Esophagus muscularis mucosa (tissue), 4 donors: Measurements from ENCODE around the gene EIF5B. TPM values are rescaled to one million over a fixed set of nuclear protein-coding genes. Genes with fewer than 3 reads are reported as not detected.

Experiments
- DNase-seq: peaks from one replicate; pipeline ENCODE4 v3.0.0-alpha.2; 2017; ENCODE audit errors: extremely low spot score
- H3K27ac ChIP-seq, 4 donors: fragments of 200-600 bp; sonication (generic); replicated peaks in 1 of 4; 1 replicate in 3 of 4; 2 replicates in 1 of 4; pipeline ENCODE4 v1.5.1; 2016 to 2019; ENCODE audit warnings: mild to moderate bottlenecking in 1 of 4
- H3K27me3 ChIP-seq, 4 donors: fragments of 200-600 bp; sonication (generic); one replicate each; pipeline versions ENCODE4 v1.5.1 to v1.6.0; 2016 to 2019
- H3K36me3 ChIP-seq, 4 donors: fragments of 200-600 bp; sonication (generic); one replicate each; pipeline ENCODE4 v1.5.1; 2016 to 2019
- H3K4me1 ChIP-seq, 4 donors: fragments of 200-600 bp; sonication (generic); one replicate each; pipeline ENCODE4 v1.5.1; 2016 to 2019
- H3K4me3 ChIP-seq, 4 donors: fragments of 200-600 bp; sonication (generic); 1 replicate in 2 of 4; 2 replicates in 2 of 4; pipeline ENCODE4 v1.5.1; 2016 to 2019; ENCODE audit warnings: mild to moderate bottlenecking in 4 of 4, moderate library complexity in 1 of 4
- H3K9me3 ChIP-seq, 4 donors: fragments of 200-600 bp; sonication (generic); 1 replicate in 3 of 4; 2 replicates in 1 of 4; pipeline ENCODE4 v1.5.1; 2016 to 2019
- EP300 ChIP-seq: sonication (generic); formaldehyde crosslinking; IDR thresholded peaks from one replicate; pipeline ENCODE4 v1.6.1; 2017; ENCODE audit warnings: antibody characterized with exemption
- POLR2A ChIP-seq: fragments of 450-650 bp; IDR thresholded peaks from one replicate; pipeline ENCODE4 v1.6.1; 2017; ENCODE audit warnings: antibody characterized with exemption, moderate library complexity, mild to moderate bottlenecking, low read depth
- POLR2AphosphoS5 ChIP-seq, 2 donors: sonication (generic); formaldehyde crosslinking; IDR thresholded peaks; one replicate each; pipeline ENCODE4 v1.6.1; 2017; ENCODE audit warnings: antibody characterized with exemption in 2 of 2
- WGBS: methylation state at CpG from one replicate; pipeline ENCODE4 v1.1.5; 2018; 5-methylcytosine and 5-hydroxymethylcytosine counted together
- intact Hi-C: fragments of 100-400 bp; cut with DNase I; formaldehyde crosslinking; loops from one replicate; pipeline ENCODE4 v1.15.1; 2023
- total RNA-seq, 4 donors: library from RNA; depleted of rRNA; stranded (reverse); fragments of >200 nt; gene quantifications; one replicate each; pipeline versions ENCODE4 v1.1.0 to v1.2.1, GENCODE V29; 2016
- TF ChIP-seq, protein P1 (sequence below), 3 experiments: fragments of 200-600 bp in 2 of 3; fragments of 450-650 bp in 1 of 3; sonication (generic) in 2 of 3; IDR thresholded peaks; one replicate each; pipeline ENCODE4 v1.5.1; 2017 to 2019; ENCODE audit warnings: antibody characterized with exemption in 3 of 3, mild to moderate bottlenecking in 2 of 3, moderate library complexity in 1 of 3

Gene EIF5B
- total RNA-seq, 4 donors from 2014 or later = 39.6 to 60.2 (median 47.4) TPM

DNA sequence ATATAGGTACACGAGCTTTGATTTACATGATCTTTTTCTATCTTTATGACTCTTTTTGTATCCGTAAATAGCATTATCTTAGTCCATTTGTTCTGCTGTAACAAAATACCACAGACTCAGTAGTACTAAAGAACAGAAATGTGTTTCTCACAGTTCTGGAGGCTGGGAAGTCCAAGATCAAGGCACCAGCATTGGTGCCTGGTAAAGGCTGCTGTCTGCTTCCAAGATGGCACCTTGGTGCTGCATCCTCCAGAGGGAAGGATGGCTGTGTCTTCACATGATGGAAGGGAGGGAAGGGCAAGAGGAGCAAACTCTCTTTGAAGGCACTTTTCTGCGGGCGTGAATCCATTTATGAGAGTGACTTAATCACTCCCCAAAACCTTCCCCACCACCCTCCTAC, 36.0 kb downstream of the EIF5B start:
- peaks cover 52 to 100% (median 84%) of the 10 kb centered on the region in 4 donors for H3K36me3 ChIP-seq
- no peak overlapping the region for H3K27ac ChIP-seq
- H3K4me3 ChIP-seq = no peak overlapping the region
- no peaks in the 10 kb centered on the region for H3K9me3 ChIP-seq
- no peak for DNase-seq
- 100% methylated on average over 4 of the region's 4 CpGs for WGBS
- no peaks in the 10 kb centered on the region for H3K4me1 ChIP-seq
- no peaks in the 10 kb centered on the region for H3K27me3 ChIP-seq
- TF ChIP-seq POLR2A = no peak
- TF ChIP-seq POLR2AphosphoS5 (IDR thresholded peaks at IDR 0.05) = no peak
- no peak for TF ChIP-seq EP300
- TF ChIP-seq, protein P1, sequence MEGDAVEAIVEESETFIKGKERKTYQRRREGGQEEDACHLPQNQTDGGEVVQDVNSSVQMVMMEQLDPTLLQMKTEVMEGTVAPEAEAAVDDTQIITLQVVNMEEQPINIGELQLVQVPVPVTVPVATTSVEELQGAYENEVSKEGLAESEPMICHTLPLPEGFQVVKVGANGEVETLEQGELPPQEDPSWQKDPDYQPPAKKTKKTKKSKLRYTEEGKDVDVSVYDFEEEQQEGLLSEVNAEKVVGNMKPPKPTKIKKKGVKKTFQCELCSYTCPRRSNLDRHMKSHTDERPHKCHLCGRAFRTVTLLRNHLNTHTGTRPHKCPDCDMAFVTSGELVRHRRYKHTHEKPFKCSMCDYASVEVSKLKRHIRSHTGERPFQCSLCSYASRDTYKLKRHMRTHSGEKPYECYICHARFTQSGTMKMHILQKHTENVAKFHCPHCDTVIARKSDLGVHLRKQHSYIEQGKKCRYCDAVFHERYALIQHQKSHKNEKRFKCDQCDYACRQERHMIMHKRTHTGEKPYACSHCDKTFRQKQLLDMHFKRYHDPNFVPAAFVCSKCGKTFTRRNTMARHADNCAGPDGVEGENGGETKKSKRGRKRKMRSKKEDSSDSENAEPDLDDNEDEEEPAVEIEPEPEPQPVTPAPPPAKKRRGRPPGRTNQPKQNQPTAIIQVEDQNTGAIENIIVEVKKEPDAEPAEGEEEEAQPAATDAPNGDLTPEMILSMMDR (IDR thresholded peaks at IDR 0.05) = no peak
- intact Hi-C loops = no loop called here

DNA sequence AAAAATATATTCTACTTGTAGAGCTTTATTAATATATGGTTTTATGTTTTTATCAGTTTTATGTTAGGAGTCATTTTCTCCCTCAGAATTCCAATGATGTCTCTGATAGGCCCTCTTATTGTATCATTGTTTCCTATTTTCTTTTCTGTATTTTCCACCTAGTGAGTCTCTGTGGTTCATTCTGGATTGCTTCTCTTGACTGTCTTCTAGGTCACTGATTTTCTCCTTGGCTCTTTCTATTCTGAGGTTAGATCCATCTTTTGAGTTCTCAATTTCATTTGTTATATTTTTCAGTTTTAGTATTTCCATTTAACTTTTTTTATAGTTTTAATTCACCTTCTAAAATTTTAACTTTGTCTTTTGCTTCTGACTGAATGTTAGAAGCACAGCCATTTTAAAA, 37.6 kb downstream of the EIF5B start:
- no peaks in the 10 kb centered on the region for H3K4me1 ChIP-seq
- intact Hi-C loops = no loop called here
- H3K36me3 ChIP-seq = peaks cover 45 to 97% (median 76%) of the 10 kb centered on the region in 4 donors

DNA sequence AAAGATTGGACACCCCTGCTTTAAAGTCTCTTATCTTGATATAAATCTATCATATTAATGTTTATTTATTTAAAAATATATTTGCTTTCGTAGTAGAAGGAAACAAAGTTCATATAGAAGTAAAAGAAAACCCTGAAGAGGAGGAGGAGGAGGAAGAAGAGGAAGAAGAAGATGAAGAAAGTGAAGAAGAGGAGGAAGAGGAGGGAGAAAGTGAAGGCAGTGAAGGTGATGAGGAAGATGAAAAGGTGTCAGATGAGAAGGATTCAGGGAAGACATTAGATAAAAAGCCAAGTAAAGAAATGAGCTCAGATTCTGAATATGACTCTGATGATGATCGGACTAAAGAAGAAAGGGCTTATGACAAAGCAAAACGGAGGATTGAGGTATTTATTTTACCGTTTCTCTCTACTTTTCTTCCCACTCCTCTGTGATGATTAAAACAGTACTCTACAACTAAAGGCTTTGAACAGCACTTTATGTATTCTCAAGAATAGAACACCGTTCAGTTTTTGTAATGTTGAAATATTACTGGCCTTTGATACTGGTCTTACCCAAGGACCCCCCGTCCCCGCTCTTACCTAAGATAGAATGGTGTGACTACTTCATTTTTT, 39.2 kb downstream of the EIF5B start:
- Histone ChIP-seq H3K27ac (no peak overlapping the region), H3K4me3 (no peak overlapping the region), H3K4me1 (no peaks in the 10 kb centered on the region), H3K36me3 (peaks cover 43 to 95% (median 78%) of the 10 kb centered on the region in 4 donors), H3K9me3 (no peaks in the 10 kb centered on the region), H3K27me3 (no peaks in the 10 kb centered on the region)
- WGBS = 94% methylated on average over 7 of the region's 7 CpGs
- TF ChIP-seq EP300 = no peak
- TF ChIP-seq, protein P1 (IDR thresholded peaks at IDR 0.05) = no peak
- TF ChIP-seq POLR2A = no peak
- TF ChIP-seq POLR2AphosphoS5 (IDR thresholded peaks at IDR 0.05) = no peak
- intact Hi-C loops = no loop called here
- DNase-seq = no peak

More for the DNA sequence above, 37.6 kb downstream of the EIF5B start:
- no peaks in the 10 kb centered on the region for H3K27me3 ChIP-seq
- H3K4me3 ChIP-seq = no peak overlapping the region
- no peak for TF ChIP-seq EP300
- TF ChIP-seq, protein P1 (IDR thresholded peaks at IDR 0.05) = no peak
- TF ChIP-seq POLR2A = no peak
- TF ChIP-seq POLR2AphosphoS5 (IDR thresholded peaks at IDR 0.05) = no peak
- no peak for DNase-seq
- H3K9me3 ChIP-seq = no peaks in the 10 kb centered on the region
- H3K27ac ChIP-seq = no peak overlapping the region

DNA sequence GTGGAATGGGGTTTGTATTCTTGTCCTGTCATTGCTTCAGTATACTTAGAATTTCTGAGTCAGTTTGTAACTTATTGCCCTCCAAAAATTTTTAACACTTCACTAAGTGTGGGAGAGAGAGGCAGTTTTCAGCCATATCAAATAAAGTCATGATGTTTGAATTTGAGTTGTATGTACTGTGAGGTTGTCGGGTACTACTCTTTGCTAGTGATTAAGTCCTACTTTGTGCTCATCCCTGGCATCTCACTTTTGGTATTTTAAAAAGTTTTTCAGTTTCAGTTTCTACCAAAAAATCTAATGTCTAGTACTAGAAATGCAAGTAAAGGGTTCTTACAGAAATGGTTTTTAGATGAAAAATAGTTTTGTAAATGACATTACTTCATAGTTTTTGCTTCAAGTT, 40.7 kb downstream of the EIF5B start:
- Histone ChIP-seq H3K36me3 (peaks cover 53 to 92% (median 72%) of the 10 kb centered on the region in 4 donors), H3K27me3 (no peaks in the 10 kb centered on the region), H3K4me1 (no peaks in the 10 kb centered on the region), H3K4me3 (no peak overlapping the region), H3K9me3 (no peaks in the 10 kb centered on the region), H3K27ac (no peak overlapping the region)
- TF ChIP-seq POLR2AphosphoS5 (IDR thresholded peaks at IDR 0.05) (no peak), POLR2A (no peak), EP300 (no peak)
- TF ChIP-seq, protein P1 (IDR thresholded peaks at IDR 0.05) = no peak
- no peak for DNase-seq
- intact Hi-C loops = no loop called here
- WGBS = 96% methylated on average over 1 of the region's 1 CpG
